Measurements from ENCODE around the gene EIF4ENIF1. TPM values are rescaled to one million over a fixed set of nuclear protein-coding genes. Genes with fewer than 3 reads are reported as not detected.

The EIF4ENIF1 gene
- total and polyA plus RNA-seq, 9 of the 15 experiments (the other 6 are each of a cell fraction or from before 2014, with no cell fraction given): 2.5 to 24.9 (median 15.8) TPM

DNA sequence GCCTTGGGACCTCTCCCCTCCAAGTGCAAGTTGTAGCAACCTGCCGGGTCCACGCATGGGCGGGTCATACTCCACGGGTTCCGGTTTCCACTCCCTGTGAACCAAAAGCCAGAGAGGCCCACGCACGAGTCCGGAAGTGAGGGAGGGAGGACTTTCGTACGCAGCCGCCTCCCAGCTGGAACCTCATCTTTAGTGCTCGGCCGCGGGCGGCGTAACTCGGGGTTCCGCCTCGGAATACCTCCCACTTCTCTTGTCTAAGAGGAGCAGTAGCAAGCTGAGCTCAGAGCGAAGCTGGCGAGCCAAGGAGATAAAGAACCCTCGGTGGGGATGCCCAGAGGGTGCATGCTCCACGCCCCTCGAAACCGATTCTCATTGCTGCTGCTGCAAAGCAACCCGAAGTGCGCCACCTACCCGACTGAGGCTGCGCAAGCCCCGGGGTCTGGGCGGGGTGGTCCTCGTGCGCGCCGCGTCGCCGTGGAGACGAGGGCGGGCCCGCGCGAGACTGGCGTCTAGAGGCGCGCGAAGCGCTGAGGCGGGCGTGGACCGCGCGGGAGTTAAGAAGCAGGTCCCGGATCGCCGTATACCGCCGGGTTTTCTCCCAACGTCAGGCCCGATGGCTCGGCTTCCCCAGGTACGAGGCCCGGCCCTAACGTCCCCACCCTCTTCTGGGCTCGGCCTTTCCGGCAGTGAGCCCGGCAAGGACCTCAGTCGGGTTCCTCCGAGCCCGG lies 6.5 kb upstream of the EIF4ENIF1 start, which contains the start of gene SFI1 (continued):
- TF ChIP-seq SMAD1 (IDR thresholded peaks at IDR 0.05; ENCODE audit: low read depth, low read length, partially characterized antibody): no peak
- no peak for TF ChIP-seq ZBTB17 (CRISPR knock-in tag; IDR thresholded peaks at IDR 0.05)
- TF ChIP-seq NR1H2 (CRISPR knock-in tag; IDR thresholded peaks at IDR 0.05): no peak
- TF ChIP-seq PKNOX1 (IDR thresholded peaks at IDR 0.05): peak; percentile 78
- peak; percentile 78 for TF ChIP-seq CXXC5 (CRISPR knock-in tag; IDR thresholded peaks at IDR 0.05)
- 0 out of 2 replicates have a peak, but pooled peaks have one; percentile 37 for TF ChIP-seq ZNF592 (IDR thresholded peaks at IDR 0.05)
- peak; percentile 89 for TF ChIP-seq RFX1 (IDR thresholded peaks at IDR 0.05)
- no peak for TF ChIP-seq PURB (CRISPR knock-in tag; IDR thresholded peaks at IDR 0.05; ENCODE audit: low read depth)
- TF ChIP-seq MEIS2 (IDR thresholded peaks at IDR 0.05; ENCODE audit: partially characterized antibody): peak; percentile 62
- no peak for TF ChIP-seq SRSF3 (IDR thresholded peaks at IDR 0.05; ENCODE audit: insufficient read depth, low read length)
- peak; percentile 57 for TF ChIP-seq ZFX (CRISPR knock-in tag; IDR thresholded peaks at IDR 0.05)
- no peak for TF ChIP-seq PREB (CRISPR knock-in tag; IDR thresholded peaks at IDR 0.05)
- TF ChIP-seq, protein P1, sequence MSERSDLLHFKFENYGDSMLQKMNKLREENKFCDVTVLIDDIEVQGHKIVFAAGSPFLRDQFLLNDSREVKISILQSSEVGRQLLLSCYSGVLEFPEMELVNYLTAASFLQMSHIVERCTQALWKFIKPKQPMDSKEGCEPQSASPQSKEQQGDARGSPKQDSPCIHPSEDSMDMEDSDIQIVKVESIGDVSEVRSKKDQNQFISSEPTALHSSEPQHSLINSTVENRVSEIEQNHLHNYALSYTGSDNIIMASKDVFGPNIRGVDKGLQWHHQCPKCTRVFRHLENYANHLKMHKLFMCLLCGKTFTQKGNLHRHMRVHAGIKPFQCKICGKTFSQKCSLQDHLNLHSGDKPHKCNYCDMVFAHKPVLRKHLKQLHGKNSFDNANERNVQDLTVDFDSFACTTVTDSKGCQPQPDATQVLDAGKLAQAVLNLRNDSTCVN (CRISPR knock-in tag; IDR thresholded peaks at IDR 0.05): no peak
- TF ChIP-seq XRCC3 (IDR thresholded peaks at IDR 0.05): no peak
- TF ChIP-seq ZNF589 (CRISPR knock-in tag; IDR thresholded peaks at IDR 0.05; ENCODE audit: low read depth): no peak
- no peak for TF ChIP-seq ZNF644 (tag; IDR thresholded peaks at IDR 0.05; ENCODE audit: low read depth)
- TF ChIP-seq ARID2 (IDR thresholded peaks at IDR 0.05): no peak
- peak; percentile 39; the same call in 1 of the 2 replicates for TF ChIP-seq GABPB1 (CRISPR knock-in tag; IDR thresholded peaks at IDR 0.05)
- peak; percentile 32; the same call in 1 of the 2 replicates for TF ChIP-seq ARID1B (IDR thresholded peaks at IDR 0.05)
- no peak for TF ChIP-seq CHD1 (IDR thresholded peaks at IDR 0.05; ENCODE audit: low read length)
- peak; percentile 77 for TF ChIP-seq RBBP5 (IDR thresholded peaks at IDR 0.05; ENCODE audit: borderline replicate concordance, insufficient read depth, low read length, poor library complexity, severe bottlenecking)
- 0 out of 2 replicates have a peak, but pooled peaks have one; percentile 13 for TF ChIP-seq CREM (IDR thresholded peaks at IDR 0.05; ENCODE audit: low read depth)
